ENCODE results near the gene STK26.

Gene STK26

GRCh38 chrX:132120913-132121312 is 97.8 kb downstream of the STK26 start:
- no peak overlapping the region for H3K4me3 ChIP-seq (ENCODE audit: low read depth, low read length)
- H3K4me1 ChIP-seq (ENCODE audit: control insufficient read depth, insufficient read depth, low read length): peaks cover 13% of the 10 kb centered on the region
- no peak overlapping the region for H3K27ac ChIP-seq (ENCODE audit: low read depth, low read length)
- no peaks in the 10 kb centered on the region for H3K9me3 ChIP-seq (ENCODE audit: control insufficient read depth, insufficient read depth, low read length)
- H3K36me3 ChIP-seq (ENCODE audit: control insufficient read depth, insufficient read depth, low read length): no peaks in the 10 kb centered on the region
- no peak overlapping the region for H3K9ac ChIP-seq (ENCODE audit: low read depth, low read length)
- peaks cover 9% of the 10 kb centered on the region; the same call in 1 of the 2 replicates for H3K27me3 ChIP-seq (ENCODE audit: control insufficient read depth, insufficient read depth, low read length)

Data from HUES48 (cell line).